BJ (cell line): Measurements from ENCODE around the gene HLA-B. TPM values are rescaled to one million over a fixed set of nuclear protein-coding genes. Genes with fewer than 3 reads are reported as not detected.

Experiments
- CTCF ChIA-PET: fragments of 350-600 bp; formaldehyde crosslinking; extraction: SDS; loops from one replicate; lab custom pipeline; 2021; ENCODE audit warnings: antibody characterized with exemption, inconsistent platforms; lab: Yijun Ruan, JAX
- POLR2A ChIA-PET: fragments of 300-600 bp; sonication (Branson Sonifier 250); formaldehyde crosslinking; extraction: SDS; loops from one replicate; lab custom pipeline; 2021; ENCODE audit warnings: antibody characterized with exemption; lab: Charles Lee
- DNase-seq: peaks from one replicate; pipeline ENCODE4 v3.0.0-alpha.2; 2011; ENCODE audit warnings: low read depth
- H3K27me3 ChIP-seq: 2 replicates; pipeline ENCODE4 v1.6.0; 2011; ENCODE audit warnings: low read length; ENCODE audit not compliant: control insufficient read depth, insufficient read depth
- H3K36me3 ChIP-seq: 2 replicates; pipeline ENCODE4 v1.5.1; 2011; ENCODE audit warnings: low read length; ENCODE audit not compliant: control insufficient read depth, insufficient read depth
- H3K4me3 ChIP-seq: 2 replicates; pipeline ENCODE4 v1.5.1; 2011; ENCODE audit warnings: low read depth, mild to moderate bottlenecking, control low read depth, low read length
- polyA plus RNA-seq: library from polyadenylated mRNA; depleted of rRNA; stranded (reverse); fragments of >200 nt; gene quantifications from 2 replicates; pipeline ENCODE4 v1.2.3, GENCODE V29; 2011
- TF ChIP-seq, protein P1 (sequence below): IDR thresholded peaks from 2 replicates; pipeline ENCODE4 v1.5.1; 2011; ENCODE audit warnings: low read depth, mild to moderate bottlenecking, control low read depth, inconsistent platforms, low read length, moderate library complexity; ENCODE audit not compliant: insufficient read depth

The HLA-B gene
- polyA plus RNA-seq, 1 experiment: 1,777 TPM

DNA sequence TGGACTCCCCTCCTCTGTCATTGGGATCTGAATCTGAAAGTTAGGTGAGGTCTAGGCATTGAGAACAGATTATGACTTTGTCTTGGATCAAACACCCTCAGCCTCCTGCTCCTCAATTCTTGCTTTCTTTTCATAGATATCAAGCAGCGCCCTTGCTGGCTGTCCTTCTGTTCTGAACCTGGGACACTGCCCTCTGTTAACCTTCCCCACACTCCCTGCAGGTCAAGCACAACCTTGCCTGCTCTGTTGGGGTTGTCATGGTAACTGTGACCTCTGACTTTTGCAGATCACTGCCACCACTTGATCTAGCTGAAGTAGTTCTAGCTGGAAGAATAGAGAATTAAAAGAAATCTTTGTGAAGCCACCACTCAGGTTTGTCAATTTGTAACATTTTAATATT, 30.0 kb upstream of the HLA-B start:
- Histone ChIP-seq H3K36me3 (no peaks in the 10 kb centered on the region), H3K27me3 (no peaks in the 10 kb centered on the region; the same call in 1 of the 2 replicates), H3K4me3 (no peak overlapping the region)
- TF ChIP-seq, protein P1, sequence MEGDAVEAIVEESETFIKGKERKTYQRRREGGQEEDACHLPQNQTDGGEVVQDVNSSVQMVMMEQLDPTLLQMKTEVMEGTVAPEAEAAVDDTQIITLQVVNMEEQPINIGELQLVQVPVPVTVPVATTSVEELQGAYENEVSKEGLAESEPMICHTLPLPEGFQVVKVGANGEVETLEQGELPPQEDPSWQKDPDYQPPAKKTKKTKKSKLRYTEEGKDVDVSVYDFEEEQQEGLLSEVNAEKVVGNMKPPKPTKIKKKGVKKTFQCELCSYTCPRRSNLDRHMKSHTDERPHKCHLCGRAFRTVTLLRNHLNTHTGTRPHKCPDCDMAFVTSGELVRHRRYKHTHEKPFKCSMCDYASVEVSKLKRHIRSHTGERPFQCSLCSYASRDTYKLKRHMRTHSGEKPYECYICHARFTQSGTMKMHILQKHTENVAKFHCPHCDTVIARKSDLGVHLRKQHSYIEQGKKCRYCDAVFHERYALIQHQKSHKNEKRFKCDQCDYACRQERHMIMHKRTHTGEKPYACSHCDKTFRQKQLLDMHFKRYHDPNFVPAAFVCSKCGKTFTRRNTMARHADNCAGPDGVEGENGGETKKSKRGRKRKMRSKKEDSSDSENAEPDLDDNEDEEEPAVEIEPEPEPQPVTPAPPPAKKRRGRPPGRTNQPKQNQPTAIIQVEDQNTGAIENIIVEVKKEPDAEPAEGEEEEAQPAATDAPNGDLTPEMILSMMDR: no peak
- POLR2A ChIA-PET: no interaction called here
- CTCF ChIA-PET: interaction anchor here (1.4 kb wide), 1 partner anchor 20 kb away, joined by 6 read pairs; no protein-coding TSS in a partner anchor
- DNase-seq: no peak

DNA sequence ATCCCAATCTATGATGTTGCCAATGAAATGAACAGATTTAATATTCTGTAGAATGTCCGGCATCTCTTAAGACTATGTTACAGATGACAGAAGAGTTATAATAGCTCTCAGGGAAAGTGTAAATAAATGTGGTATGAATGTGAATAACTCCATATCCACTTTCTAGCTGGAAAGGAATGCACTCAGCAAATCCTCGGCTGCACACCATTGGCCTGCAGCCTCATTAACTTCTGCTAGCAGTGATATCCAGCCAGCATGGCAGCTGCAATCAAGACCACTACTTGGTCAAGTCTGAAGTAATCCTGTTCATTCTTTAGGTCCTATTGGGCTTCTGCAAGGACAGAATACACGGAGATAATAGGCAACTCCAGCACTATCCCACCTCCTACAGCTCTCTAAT, 29.1 kb upstream of the HLA-B start:
- TF ChIP-seq, protein P1: no peak
- Histone ChIP-seq H3K36me3 (no peaks in the 10 kb centered on the region), H3K4me3 (no peak overlapping the region), H3K27me3 (peaks cover 2% of the 10 kb centered on the region)
- no peak for DNase-seq
- ChIA-PET CTCF (interaction anchor here (0.8 to 1.4 kb wide), 2 partner anchors 12 to 19 kb away, joined by 5 to 6 read pairs; no protein-coding TSS in a partner anchor), POLR2A (no interaction called here)

DNA sequence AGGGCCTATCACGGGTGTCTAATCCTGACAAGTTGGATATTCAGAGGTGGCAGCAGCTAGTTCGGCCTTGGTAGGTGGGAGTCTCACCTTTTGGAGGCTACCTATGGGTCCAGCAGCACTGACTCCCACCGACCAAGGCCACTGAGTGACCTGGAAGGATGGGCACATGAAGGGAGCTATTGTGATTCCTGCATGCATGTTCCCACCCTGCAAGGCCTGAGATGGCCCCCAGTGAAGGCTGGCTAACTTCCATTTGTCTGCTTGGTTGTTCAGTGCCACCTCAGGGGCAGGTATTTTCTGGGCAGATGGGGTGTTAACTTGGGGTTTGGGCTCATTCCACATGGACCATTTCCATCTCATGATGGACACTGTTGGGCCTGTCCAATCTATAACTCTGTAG, 28.1 kb upstream of the HLA-B start:
- POLR2A ChIA-PET: no interaction called here
- TF ChIP-seq, protein P1: no peak
- Histone ChIP-seq H3K27me3 (peaks cover 2% of the 10 kb centered on the region), H3K36me3 (no peaks in the 10 kb centered on the region), H3K4me3 (no peak overlapping the region)
- no peak for DNase-seq
- CTCF ChIA-PET: no interaction called here

DNA sequence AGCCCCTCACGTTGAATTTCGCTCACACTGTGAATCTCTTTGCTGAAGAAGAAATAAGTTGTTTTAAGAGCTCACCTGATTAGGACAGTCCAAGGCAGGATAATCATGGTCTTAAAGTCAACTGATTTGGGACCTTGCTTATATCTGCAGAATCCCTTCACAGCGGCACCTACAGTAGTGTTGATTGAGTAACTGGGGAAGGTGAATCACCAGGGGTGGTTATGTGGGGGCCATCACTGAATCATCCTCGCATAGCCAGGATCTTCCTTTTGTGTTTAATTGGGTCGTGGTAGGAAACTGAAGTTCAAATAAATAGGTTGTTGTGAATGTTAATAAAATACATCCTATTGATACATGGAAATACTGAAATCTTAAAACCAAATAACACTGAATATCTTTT, 26.2 kb upstream of the HLA-B start:
- no peak overlapping the region for H3K4me3 ChIP-seq
- H3K36me3 ChIP-seq: no peaks in the 10 kb centered on the region
- POLR2A ChIA-PET: no interaction called here
- peaks cover 6% of the 10 kb centered on the region for H3K27me3 ChIP-seq
- TF ChIP-seq, protein P1: no peak
- DNase-seq: no peak
- CTCF ChIA-PET: interaction anchor here (0.8 to 1.1 kb wide), 3 partner anchors 16 to 244 kb away, joined by 3 to 4 read pairs (median 3); partner anchors contain the start of gene PSORS1C2

DNA sequence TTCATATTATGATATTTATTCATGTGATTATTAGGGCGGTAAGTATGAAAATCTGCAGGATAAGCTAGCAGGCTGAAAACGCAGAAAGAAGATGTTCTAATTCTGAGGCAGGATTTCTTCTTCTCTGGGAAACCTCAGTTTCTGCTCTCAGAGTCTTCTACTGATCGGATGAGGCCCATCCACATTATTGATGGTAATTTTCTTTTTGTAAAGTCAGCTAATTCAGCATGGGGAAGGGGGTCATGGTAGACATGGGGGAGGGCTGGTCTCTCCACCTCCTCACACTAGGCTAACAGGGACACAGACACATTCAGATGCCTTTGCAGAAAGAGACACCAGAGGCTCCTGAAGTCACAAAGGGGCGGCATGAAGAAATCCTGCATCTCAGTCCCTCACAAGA, 24.7 kb upstream of the HLA-B start:
- Histone ChIP-seq H3K36me3 (no peaks in the 10 kb centered on the region), H3K4me3 (no peak overlapping the region), H3K27me3 (peaks cover 9% of the 10 kb centered on the region)
- ChIA-PET CTCF (interaction anchor here (0.8 to 2.4 kb wide), 4 partner anchors 11 to 18 kb away, joined by 3 to 14 read pairs (median 4); no protein-coding TSS in a partner anchor), POLR2A (no interaction called here)
- no peak for DNase-seq
- TF ChIP-seq, protein P1: no peak
